ENCODE results near the gene PCNX4. TPM values are rescaled to one million over a fixed set of nuclear protein-coding genes. Genes with fewer than 3 reads are reported as not detected.
"Not testable (repeated sequence)": the region's sequence is repeated elsewhere in the genome, so short reads cannot be mapped to it uniquely, and the experiment has no call there.

PCNX4 gene
- 10 to 100 TPM in 2 of 3 donors, 1 to 10 TPM in 1; 7.2 to 16.8 (median 10.0) TPM for polyA plus RNA-seq

DNA sequence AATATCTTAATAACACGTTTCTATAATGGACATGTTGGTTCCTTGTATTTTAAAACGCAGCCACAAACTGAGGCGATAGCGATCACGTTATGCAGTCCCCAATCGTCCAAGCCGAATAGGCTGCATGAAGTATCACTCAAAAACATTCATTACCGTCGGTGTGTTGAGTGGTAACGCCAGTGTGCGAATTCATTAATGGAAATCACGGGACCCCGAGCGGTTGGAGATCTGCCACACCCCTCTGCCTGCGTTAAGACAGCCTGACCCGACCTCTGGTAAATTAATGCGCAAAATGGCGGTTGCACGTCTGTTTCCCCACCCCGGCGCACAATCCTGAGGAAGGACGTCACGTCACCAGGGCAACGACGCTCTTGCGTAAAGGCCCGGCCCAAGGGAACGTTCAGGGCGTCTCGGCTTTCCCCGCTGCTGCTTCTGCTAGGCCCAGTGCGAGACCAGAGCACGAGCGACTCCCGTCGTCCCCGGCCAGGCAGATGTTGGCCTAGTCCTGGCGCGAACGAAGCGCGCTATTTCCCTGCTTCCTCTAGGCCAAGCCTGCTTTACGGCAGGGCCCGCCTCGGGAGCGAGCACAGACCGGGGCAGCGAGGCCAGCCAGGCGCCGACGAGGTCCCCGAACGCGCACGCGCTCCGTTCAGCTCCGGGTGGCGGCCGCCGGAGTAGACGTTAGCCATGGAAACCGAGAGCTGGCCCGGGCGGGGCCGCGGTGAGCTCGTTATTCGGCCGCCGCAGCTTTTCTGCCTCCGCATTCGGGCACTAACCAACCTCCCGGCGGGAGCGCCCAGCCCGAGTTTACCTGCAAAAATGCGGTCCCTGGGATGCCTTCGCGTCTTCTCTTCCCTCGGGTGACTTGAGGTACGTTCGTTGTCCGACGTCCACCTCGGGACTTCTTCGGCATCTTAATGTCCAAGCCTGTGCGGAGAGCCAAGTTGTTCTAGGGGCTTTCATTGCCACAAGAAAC is at the start of gene PCNX4:
Gene PCNX4 (plus strand): TSS at position 374 of the 976 bp plus-strand sequence. CDS start 15,716 bp downstream, outside the sequence.
- peak within 1 kb of the TSS; percentile 73 for H3K27ac ChIP-seq (ENCODE audit: low read depth, low read length)
- WGBS, 3 donors = 0% methylated on average over 84 to 88 of the region's 88 CpGs

DNA sequence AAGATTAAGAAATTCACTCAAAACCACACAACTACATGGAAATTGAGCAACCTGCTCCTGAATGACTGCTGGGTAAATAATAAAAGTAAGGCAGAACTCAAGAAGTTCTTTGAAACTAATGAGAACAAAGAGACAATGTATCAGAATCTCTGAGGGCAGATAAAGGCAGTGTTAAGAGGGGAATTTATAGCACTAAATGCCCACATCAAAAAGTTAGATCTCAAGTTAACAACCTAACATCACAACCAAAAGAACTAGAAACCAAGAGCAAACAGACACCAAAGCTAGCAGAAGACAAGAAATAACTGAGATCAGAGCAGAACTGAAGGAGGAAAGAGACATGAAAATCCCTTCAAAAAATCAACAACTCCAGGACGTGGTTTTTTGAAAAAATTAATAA is 43.7 kb upstream of the PCNX4 start:
- WGBS, 3 donors = 59 to 78% (median 72%) methylated on average over 1 of the region's 1 CpG
- not testable (repeated sequence) for H3K27ac ChIP-seq (ENCODE audit: low read depth, low read length)

DNA sequence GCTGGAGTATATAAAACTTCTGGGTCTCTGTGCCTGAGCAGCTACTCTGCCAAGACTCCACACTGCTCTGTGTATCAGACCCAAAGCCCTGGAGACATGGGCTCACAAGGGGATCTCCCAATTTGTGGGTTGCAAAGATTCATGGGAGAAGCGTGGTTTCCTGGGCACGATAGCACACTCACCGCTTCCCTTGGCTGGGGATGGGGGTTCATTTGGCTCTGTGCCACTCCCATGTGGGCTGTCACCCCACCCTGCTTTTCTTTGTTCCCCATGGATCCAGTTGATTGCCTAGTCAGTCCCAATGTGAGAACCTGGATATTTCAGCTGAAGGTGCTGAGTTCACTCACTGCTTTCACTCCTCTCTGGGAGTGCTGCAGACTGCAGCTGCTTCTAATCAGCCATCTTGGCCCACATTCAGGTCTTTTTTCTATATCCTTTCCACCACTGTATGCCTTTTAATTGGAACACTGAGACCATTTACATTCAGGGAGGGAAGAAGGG is 40.0 kb upstream of the PCNX4 start:
- H3K27ac ChIP-seq (ENCODE audit: low read depth, low read length) = no peak overlapping the region
- WGBS, 3 donors = 32 to 91% (median 38%) methylated on average over 3 of the region's 3 CpGs

DNA sequence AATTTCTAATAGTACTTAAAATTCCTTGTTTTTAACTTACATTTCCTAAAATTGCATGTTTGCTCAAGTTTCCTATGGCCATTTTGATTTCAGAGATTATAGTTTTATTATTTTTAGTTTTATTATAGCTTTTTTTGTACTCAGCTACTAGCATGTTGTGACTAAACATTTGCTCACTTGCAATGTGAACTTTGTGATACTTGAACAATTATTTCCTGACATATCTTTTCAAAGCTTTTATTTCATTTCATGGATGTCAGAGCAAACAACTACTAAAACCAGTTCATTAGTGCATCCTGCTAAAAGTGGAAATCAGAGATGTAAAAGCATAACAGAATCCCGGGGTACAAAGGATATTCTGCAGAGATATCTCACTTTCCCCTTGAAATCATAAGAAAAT is 33.6 kb upstream of the PCNX4 start:
- no peak overlapping the region for H3K27ac ChIP-seq (ENCODE audit: low read depth, low read length)
- WGBS, 3 donors = 74 to 86% (median 74%) methylated on average over 1 of the region's 1 CpG

DNA sequence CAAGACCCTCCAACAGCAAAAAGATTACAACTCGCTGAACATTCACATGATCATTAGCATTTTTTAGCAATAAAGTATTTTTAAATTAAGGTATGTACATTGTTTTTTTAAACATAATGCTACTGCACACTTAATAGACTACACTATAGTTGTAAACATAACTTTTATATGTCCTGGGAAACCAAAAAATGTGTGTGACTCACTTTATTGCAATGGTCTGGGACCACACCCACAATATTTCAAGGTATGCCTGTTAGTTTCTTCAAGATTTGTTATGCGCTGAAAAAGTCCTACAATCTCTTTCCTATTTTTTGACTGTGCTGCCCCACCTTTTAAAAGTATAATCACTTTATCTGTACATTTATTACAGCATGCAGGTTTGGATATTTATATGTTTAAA is 30.4 kb upstream of the PCNX4 start:
- WGBS, 3 donors = 77 to 90% (median 83%) methylated on average over 2 of the region's 2 CpGs
- no peak overlapping the region for H3K27ac ChIP-seq (ENCODE audit: low read depth, low read length)

DNA sequence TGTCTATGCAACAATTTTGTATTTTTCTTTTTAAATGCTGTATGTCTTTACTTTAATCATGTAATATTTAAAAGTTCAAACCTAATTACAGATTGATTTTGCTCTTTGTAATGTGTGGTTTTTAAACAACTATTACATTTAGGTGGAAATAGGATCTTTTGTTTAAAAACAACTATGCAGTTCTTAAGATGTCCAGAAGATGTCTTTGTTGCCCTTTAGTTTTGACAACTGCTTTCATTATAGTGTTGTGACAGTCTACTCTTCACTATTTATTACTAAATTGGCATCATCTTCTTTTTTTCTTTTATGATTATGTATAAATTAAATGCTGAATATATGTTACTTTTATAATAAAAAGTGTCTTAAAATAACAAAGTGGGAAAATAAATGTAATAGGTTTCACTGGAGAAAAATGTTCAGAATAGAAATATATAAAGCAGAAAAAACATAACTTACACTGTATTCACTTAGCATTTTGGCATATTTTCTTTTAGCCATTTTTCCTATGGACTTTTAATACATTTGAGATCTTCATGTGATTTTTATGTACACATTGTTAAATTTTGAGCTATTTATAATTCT is 27.1 kb upstream of the PCNX4 start:
- H3K27ac ChIP-seq (ENCODE audit: low read depth, low read length) = no peak overlapping the region

DNA sequence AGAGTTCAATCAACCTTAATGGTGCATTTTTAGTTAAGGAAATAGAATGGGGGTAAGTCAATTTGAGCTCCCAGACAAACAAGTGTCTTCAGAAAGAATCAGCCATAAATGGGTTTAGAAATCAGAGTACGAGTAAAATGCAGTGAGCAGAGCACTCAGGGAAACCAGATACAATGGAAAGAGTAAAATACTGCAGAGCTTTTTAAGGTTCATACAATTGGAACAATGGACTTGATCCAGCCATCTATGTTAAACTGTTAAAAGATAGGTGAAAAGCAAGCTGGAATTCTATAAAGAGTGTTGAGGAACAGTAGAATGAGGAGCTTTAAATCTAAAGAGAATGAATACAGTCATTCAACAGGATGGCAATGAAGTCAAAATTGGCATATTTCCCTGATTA is 23.8 kb upstream of the PCNX4 start:
- WGBS, 3 donors = 86 to 97% (median 92%) methylated on average over 1 of the region's 1 CpG
- no peak overlapping the region for H3K27ac ChIP-seq (ENCODE audit: low read depth, low read length)

DNA sequence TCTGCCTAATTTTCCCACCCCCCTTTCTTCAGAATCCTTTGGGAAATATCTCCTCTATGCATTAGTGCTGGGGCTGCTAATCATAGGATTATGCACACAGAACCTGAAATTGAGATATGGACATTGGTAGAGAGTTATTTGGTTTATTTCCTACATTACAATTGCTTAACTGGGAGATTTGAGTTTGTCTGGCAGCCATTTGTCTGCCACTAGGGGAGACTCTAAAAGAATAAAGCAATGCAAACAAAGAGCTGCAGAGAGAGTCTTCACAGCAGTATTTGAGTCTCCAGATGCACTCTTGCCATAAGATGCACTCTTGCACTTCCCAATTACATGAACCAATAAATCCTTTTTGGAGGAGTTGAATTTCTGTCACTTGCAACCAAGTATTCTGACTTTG is 12.0 kb upstream of the PCNX4 start:
- no peak overlapping the region for H3K27ac ChIP-seq (ENCODE audit: low read depth, low read length)

DNA sequence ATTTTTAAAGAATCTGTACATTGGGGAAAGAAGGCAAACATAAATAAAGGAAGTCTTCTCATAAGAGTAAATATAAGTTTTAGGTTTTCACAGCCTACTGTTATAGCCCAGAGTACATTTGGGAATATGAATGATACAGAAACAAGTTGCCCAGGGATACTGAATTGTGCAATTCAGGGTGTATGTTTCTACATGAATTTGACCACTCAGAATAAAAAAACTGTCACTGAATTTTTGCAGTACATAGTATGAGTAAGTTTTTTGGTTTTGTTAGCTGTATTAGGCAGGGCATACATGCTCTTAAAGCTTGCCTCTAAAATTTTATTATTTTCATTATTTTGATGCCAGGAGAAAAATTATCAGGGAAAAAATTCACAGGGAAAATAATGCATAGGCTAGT is 6.6 kb upstream of the PCNX4 start:
- no peak overlapping the region for H3K27ac ChIP-seq (ENCODE audit: low read depth, low read length)

DNA sequence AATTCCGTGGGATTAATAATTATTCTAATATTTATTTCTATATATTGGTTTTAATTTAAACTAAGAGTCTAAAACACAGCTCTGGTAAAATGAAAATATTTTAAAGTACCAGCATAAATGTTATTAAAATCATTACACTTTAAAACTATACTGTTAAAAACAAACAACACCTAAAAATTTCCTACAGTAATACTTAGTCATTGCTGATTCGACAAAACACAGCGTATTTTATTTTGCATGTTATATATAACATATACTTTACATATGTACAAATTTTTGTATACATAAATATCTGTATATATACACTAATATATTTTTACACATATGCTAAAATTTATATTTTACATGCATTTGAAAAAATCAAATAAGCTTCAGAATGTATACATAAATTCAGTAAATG is 6.0 kb upstream of the PCNX4 start:
- no peak overlapping the region for H3K27ac ChIP-seq (ENCODE audit: low read depth, low read length)
- 92 to 94% (median 93%) methylated on average over 3 of the region's 3 CpGs for WGBS, 3 donors

DNA sequence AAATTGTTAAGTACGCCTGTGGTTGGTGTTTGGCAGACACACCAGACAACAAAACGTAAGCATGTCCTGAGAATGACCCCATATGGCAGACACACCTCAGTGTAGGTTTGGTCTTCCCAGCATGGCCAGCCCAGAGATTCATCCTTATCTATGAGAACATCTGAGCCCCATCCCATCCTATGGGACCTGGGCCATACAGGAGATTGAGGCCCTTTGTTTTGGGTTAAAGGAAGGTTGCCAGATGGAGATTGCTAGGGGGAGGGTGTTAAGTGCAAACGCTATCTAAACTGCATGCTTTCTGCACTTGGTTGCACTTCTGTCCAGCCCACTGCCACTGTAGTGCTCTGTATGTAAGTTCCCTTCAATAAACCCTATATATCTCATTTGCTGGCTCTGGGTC is 4.1 kb upstream of the PCNX4 start:
- H3K27ac ChIP-seq (ENCODE audit: low read depth, low read length) = no peak overlapping the region
- WGBS, 3 donors = 78 to 95% (median 92%) methylated on average over 3 of the region's 3 CpGs

DNA sequence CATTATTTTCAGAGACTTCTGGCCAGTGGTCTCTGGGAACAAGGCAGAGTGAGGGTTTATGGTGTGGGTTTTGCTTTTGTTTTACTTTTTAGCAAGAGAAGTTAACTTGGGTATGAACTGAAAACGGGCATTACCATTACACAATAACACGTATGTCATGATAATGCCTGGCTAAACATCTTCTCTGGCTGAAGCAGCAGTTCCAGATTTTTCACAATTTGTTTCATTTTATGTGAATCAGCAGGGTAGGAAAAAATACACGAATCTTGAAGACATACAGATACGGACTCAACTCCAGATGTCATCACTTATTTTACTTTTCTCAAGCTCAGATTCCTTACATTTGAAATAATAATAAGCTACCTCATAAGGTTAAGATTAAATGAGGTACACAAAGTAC is 2.5 kb upstream of the PCNX4 start:
- 38 to 66% (median 48%) methylated on average over 4 of the region's 4 CpGs for WGBS, 3 donors
- no peak overlapping the region for H3K27ac ChIP-seq (ENCODE audit: low read depth, low read length)

DNA sequence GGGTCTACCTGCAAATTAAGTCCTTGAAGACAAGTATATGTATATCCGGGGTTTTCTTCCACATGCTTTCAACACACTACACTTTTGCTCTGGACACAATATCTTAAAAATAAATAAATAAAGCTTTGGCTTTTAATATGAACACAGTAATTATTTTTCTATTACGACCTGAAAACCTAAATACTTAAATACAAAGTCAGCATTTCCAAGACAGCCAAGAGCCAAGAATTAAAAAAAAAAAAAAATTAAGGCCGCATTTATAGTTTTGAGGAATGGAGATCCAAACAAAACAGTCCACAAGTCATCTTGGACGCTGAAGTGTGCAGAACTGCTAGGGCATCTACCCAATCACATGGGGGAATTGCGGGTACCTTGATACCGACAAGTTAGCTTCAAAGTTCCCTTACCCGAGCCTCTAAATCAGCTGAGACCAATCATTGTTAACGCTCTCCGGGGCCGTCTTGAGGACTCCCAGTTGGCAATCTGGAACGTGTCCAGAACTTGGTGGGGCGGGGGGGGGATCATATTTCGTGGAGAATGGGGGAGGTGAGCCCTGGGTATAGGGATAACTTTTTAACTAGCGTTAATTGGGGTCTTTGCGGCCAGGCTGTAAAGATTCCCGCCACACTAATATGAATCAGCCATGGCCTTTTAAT is 731 bp upstream of the PCNX4 start:
- whole genome bisulfite sequencing, 3 donors = 8 to 10% (median 10%) methylated on average over 16 of the region's 16 CpGs
- peak overlapping the region; percentile 73 for H3K27ac ChIP-seq (ENCODE audit: low read depth, low read length)

DNA sequence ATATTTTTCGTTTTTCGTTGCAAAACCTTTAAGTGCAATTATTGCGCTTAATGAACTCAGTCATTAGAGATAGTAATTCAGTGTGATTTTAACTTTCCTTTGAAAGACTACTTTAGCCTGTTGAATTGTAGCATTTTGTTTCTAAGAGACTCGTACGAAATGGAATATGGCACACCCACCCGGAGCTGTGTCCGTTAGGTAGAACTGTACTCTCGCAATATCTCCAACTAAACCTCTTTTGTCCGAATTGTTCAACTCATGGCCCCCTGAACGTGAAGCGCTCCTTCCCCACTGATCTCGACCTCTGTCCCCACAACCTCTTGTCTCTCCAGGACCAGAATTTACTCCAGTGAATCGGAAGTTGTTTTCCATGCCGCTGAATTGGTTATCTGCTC is 800 bp downstream of the PCNX4 start:
- 0% methylated on average over 14 of the region's 14 CpGs for WGBS, 3 donors
- peak overlapping the region; percentile 34 for H3K27ac ChIP-seq (ENCODE audit: low read depth, low read length)

DNA sequence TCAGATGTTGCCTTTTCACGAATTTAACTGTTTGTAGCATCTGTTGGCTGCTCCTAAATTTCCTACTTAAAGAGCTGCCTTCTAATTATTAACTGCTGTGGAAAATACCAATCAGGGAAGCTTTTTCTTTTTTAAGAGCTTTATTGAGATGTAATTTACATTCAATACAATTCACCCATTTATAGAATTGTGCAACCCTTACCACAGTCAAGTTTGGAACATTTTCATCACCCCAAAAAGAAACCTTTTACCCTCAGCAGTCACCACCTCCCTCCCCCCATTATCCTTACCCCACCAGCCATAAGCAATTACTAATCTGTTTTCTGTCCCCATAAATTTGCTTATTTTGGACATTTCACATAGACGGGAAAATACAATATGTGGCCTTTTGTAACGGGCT is 1.4 kb downstream of the PCNX4 start:
- no peak overlapping the region for H3K27ac ChIP-seq (ENCODE audit: low read depth, low read length)
- 14 to 20% (median 15%) methylated on average over 3 of the region's 3 CpGs for WGBS, 3 donors

DNA sequence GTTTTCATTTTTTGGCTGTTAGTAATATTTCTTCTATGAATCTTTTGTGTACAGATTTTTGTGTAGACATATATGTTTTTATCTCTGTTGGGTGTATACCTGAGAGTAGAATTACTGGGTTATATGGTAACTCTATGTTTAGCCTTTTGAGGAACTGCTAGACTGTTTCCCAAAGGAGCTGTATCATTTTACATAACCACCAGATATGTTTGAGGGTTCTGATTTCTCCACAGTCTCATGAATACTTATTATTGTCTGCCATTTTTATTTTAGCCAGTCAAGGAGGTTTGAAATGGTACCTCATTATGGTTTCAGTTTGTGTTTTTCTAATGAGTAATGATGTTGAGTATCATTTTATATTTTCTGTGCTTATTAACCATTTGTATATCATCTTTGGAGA is 1.9 kb downstream of the PCNX4 start:
- no peak overlapping the region for H3K27ac ChIP-seq (ENCODE audit: low read depth, low read length)

DNA sequence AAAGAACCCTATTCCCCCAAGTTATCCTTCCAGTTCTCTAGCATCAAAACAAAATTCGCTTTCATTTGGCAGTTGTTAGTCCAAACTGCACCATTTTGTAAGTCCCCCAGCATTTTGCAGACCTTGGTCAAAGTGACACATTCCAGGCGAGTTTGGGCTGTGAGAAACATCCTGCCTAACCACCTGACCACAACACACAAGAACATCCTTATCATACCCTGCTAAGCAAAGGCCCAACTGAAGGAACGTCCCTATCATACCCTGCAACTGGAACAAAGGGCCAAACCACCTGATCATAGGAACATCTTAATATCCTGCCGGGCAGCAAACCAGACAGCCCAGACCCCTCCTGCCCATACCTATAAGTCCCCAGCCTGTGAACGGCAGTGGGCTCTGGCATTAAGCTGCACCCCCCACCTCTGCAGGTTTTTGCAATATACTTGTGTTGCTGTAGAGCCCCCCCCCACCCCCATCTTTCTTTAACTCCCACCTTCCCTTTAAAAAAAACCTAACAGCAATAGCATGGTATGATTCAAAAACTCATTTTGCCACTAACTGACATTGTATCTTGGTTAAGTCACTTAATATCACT is 2.7 kb downstream of the PCNX4 start:
- no peak overlapping the region for H3K27ac ChIP-seq (ENCODE audit: low read depth, low read length)
- WGBS, 3 donors = 55 to 68% (median 63%) methylated on average over 5 of the region's 5 CpGs

DNA sequence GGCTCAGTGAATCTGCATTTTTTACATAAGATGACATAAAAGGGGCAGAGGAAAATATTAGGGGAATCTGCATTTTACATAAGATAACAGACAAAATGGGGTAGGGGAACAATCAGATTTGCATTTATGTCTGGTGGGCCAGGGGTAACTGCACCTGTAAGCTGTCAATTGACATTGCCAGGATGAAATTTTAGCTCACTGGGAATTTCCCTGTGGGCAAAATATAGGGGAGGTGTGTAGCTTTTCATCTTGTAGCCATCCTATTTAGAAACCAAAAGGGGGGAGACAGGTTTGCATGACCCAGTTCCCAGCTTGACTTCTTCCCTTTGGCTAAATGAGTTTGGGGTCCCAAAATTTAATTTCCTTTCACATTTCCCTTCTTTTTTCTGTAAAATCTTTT is 3.5 kb downstream of the PCNX4 start:
- no peak overlapping the region for H3K27ac ChIP-seq (ENCODE audit: low read depth, low read length)

DNA sequence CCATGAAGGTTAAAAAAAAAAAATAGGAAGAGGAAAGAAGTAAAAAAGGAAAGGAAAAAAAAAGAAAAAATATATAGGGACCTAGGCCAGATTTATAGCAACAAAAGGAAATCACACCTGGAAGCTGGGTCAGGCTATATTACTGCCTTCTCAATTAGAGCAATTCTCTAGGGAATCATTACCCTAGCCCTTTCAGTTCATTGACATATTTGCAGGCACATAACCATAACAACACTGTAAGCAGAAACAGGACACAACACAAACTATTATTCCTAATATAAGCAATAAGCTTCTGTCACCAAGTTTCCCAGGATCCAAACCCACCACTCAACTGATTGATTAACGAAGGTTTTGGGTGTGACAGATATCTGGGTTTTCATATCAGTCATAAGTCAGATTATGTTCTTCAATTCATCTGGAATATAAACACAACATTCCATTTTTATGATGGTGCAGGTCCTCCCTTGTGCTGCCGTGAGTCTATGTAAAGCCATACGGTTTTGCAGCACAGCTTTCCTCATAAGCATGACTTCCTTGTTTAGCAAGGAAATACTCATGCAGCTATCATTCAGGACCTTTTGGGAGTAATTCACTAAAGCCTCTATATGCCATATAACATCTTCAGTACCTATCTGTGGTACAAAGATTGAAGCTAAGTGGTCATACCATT is 4.2 kb downstream of the PCNX4 start:
- H3K27ac ChIP-seq (ENCODE audit: low read depth, low read length) = no peak overlapping the region
- 40 to 71% (median 46%) methylated on average over 3 of the region's 3 CpGs for WGBS, 3 donors
